ENCODE results near the gene SPON1. TPM values are rescaled to one million over a fixed set of nuclear protein-coding genes. Genes with fewer than 3 reads are reported as not detected.

Gene SPON1
- total RNA-seq, 1 donor from 2014 or later, result 195 TPM

GRCh38 chr11:14036469-14036868 is 73.9 kb downstream of the SPON1 start:
- DNase-seq (ENCODE audit: low spot score), result no peak

DNA sequence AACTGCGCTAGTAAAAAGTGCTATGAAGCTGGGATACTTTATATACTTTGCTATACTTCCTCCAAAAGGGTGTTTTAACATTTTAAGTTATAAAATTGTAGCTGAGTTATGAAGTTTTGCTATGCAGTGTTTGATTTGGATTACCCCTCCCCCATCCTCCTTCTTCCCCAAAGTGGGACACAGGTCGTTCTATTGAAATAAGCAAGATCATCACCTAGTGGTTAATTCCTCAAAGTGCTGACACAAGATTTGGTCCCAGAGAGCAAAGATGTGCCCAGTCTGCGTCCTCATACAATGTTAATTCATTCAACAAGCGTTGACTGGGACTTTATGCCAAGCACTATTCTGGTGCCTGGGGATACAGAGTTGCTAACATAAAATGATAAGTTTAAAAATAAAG is 78.5 kb downstream of the SPON1 start:
- no peak for DNase-seq (ENCODE audit: low spot score)

- no peak for DNase-seq (ENCODE audit: low spot score)
These were observed 79.0 kb downstream of the SPON1 start for GRCh38 chr11:14041565-14041964.

DNA sequence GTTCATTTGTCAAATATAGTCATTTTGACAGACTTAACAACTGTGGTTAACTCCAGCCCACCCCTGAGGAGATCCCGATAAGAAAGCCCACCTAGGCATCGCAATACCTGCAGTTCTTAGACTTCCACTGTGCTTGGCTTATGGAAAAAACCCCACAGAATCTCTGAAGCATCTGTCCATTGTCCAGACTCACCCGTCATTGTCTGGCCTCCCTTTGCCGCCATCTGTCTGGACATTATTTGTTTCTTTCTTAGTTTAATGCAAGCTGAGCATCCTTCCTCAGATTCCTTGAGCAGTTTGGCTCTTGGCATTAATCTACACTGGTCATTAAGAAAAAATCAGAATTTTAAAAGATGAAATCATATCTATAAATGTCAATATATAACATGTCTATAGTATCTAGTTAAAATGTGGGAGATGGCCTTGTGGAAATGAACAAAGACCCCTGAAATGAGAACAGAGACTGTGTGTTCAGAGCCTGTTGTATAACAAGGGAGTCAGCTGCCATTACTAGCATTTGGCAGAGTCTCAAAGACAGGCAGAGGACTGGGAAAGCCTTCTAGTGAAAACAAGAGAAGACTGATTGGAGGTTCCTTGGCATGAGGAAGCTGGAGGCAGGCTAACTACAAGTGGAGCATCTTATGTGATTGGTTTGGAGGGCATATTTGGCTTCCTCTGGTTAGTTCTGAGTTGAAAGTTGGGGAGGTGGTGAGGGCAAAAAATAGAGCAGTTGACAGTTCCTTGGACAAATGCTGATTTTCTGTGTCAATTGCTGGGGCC is 80.4 kb downstream of the SPON1 start:
- no peak for DNase-seq (ENCODE audit: low spot score)

- no peak for DNase-seq (ENCODE audit: low spot score)
These were observed 82.4 kb downstream of the SPON1 start for GRCh38 chr11:14044916-14045315.

GRCh38 chr11:14045417-14045816 is 82.9 kb downstream of the SPON1 start:
- DNase-seq (ENCODE audit: low spot score), result no peak

DNA sequence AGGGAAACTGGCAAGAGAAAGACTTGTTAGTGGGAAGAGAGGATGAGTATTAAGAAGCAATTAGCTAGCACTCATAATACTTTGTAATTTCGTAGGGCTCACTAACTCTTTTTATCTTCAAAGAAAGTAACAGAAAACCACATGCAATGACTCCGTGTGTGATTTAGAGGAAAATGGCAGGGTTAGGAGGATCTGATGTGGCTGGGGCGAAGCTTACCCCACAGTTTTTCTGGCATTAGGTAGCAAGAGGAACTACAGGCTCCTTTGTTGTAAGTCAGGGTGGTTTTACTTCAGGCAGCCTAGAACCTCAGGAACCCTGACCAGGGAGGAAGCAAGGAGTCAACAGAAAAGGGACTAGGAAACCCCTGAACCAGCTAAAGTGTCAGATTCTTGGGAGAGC is 89.7 kb downstream of the SPON1 start:
- DNase-seq (ENCODE audit: low spot score), result no peak

DNA sequence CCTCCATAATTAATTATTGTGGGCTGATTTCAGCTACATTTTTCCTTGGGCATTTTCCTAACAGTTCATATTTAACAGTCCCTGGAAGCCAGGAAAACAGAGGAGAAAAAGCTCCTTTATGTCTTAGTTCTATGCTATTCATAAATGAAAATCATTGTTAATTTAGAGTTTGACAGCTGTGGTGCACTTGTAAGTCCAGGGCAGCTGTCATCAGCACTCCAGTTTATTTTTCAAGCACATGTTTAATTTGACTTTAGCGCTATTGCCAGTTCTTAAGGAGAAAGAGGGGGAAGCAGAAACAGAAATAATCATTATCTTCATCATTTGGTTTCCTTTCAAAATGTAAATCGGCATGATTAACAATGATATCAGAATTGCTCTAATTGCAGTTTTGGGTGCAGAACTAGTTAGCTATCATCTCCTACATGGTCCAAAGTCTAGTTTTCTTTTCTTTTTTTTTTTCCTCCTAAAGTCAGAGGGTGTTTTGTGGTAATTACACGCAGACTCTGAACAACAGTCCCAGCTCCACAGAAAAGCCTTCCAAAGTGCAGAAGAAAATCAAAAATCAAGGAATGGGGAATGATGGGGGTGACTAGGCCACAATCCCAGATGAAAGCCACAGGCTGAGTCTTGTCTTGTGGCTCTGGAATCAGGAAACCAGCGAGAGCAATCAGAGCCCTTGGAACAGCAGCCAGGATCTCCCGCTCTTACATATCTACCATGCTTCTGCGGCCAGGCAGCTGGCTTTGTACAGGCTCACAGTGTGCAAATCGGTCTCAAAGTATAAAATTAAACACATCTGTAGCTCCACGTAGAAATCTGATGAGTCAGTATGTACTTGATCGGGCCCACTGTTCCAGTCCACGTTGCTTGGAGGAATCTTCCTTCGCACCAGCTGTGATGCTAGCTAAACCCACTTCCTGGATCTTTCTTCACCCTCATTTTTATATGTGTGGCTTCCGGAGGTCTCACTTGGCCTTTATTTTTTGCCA is 91.9 kb downstream of the SPON1 start:
- DNase-seq (ENCODE audit: low spot score), result peak; percentile 46

DNA sequence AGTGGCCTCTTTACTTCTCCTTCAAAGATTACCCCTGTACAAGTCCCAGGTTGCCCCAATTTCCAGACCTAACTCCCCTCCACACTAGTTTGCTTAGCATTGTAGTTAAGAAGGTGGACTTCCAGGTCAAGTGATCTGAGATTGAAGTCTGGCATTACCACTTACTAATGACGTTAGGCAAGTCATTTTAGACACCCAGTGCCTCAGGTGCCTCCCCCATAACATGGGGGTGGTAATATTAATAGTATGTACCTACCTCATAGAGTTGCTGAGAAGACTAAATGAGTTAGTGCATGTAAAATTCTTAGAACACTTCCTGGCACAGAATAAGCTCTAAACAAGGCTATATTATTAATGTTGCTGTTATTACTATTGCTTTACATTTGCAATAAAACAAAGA is 93.4 kb downstream of the SPON1 start:
- no peak for DNase-seq (ENCODE audit: low spot score)

DNA sequence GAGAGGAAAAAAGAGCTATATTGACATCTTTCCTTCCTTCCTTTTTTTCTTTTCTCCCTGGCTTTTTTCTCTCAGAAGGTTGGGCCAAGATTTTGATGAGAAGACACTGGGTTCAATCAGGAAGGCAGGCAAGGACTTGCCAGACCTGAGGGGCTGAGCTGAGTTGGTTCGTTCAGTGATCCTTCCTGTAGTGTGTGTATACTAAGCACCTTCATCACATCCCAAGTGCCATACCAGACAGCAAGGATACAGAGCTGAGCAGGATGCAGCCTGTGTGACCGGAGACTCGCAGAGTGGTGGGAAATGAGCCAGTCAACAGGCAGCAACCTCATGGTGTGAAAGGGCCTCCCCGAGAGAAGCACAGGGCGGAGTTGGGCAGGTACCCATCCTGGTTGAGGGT is 95.5 kb downstream of the SPON1 start:
- DNase-seq (ENCODE audit: low spot score), result no peak

GRCh38 chr11:14059491-14059890 is 97.0 kb downstream of the SPON1 start:
- DNase-seq (ENCODE audit: low spot score), result no peak

DNA sequence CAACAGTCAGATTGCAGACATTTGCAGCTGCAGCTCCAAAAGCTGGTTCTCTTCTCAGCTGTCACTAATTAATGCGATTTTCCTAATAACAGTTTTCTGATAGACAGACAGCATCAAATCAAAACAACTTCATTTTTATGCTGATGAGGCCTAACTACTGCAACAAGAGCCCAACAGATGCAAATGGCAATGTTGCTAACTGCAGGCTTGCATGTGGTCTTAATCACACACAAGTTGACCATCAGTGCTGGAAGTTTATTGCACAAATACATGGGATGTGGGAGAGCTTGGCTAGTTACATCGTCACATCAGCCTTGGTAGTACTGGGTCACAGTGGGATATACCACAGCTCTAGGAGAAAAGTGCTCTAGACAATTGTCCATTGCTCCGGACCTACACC is 99.2 kb downstream of the SPON1 start:
- DNase-seq (ENCODE audit: low spot score), result no peak

- no peak for DNase-seq (ENCODE audit: low spot score)
These were observed 102.6 kb downstream of the SPON1 start for GRCh38 chr11:14065141-14065540.

GRCh38 chr11:14065681-14066080 is 103.2 kb downstream of the SPON1 start:
- no peak for DNase-seq (ENCODE audit: low spot score)

- no peak for DNase-seq (ENCODE audit: low spot score)
These were observed 105.2 kb downstream of the SPON1 start for GRCh38 chr11:14067686-14068085.

- DNase-seq (ENCODE audit: low spot score), result no peak
These were observed 108.4 kb downstream of the SPON1 start for GRCh38 chr11:14070896-14071295.

DNA sequence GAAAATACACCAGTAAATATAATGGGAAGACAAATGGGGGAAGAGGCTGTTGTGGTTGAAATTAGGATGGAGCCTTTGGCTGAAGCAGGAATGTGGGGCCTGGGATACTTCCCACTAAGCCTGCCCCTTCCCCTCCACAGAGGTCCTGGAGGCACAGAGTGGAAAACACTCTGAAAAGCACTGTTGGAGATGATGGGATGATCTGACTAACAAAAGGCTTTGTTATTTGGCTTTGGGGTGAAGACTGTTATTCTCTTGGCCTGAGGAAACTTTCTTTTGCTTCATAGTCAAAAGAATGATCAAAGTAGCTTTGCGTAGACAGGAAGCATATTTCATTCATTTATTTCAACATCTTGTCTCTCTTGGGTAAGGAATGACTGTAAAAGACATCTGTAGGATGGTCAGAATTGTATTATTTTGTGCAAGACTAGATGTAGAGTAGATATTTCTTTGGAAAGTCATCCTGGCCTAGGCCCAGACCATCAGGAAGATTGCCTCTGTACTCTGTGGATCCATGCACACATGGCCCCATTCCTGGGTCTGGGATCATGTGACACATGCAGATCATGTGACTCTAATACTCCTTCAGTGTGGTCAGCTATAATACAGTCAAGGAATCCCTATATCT is 111.4 kb downstream of the SPON1 start:
- no peak for DNase-seq (ENCODE audit: low spot score)

DNA sequence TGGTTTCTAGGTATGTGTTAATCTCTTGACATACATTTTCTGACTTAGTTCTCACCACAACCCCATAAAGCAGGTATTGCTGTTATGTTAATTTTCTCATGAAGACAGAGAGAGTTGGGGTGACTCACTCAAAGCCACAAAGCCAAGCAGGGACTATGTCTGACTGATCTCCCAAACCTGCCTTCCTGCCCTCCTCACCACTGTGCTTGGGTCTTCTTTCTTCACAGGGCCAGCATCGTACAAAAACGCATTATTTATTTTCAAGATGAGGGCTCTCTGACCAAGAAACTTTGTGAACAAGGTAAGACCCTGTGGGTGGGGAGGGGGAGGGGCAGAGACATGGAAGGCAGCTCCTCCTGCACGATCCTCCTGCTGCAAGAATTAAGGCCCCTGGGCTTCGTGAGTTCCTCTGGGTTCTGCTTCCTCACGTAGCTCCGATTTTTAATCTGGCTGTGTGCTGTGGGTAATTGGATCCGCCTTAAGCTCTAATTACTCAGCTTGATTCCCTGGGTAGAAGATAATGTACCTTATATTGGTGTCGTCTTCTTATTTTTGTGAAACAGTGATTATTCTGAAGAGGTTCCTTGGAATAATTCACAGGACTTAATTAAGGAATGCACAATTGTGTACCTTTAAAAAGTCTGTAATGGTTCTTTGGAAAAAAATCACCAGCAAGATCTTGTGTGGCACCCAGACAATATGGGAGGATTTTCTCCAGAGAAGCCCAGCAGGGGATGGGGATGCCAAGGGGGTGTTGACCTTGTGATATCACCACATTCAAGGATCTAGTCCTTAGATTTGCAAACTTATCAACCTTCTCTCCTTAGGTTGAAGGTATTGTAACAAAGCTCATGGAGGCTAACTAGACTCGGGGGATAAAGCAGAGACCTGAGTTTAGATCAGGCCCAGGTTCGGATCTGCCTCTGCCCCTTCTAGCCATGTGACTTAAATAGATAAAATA is 112.9 kb downstream of the SPON1 start:
- DNase-seq (ENCODE audit: low spot score), result no peak

DNA sequence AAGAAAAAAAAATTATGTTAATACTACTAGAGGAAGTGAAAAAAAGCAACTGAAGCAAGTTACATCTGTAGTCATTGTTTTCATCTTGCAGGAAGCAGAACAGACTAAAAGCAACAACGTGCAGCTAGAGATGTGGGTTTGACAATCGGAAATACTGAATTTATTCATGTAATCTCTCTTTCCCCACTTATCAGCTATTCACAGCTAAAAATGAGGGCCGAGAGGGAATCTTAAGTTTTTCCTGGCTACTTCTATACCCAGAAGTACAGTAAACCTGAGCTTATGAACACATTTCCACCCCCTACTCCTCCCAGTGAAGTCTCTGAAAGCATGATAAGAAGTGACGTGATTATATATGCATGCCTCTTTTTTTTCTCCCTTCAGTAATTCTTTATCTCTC is 116.5 kb downstream of the SPON1 start:
- no peak for DNase-seq (ENCODE audit: low spot score)

- DNase-seq (ENCODE audit: low spot score), result no peak
These were observed 117.3 kb downstream of the SPON1 start for GRCh38 chr11:14079797-14080196.

DNA sequence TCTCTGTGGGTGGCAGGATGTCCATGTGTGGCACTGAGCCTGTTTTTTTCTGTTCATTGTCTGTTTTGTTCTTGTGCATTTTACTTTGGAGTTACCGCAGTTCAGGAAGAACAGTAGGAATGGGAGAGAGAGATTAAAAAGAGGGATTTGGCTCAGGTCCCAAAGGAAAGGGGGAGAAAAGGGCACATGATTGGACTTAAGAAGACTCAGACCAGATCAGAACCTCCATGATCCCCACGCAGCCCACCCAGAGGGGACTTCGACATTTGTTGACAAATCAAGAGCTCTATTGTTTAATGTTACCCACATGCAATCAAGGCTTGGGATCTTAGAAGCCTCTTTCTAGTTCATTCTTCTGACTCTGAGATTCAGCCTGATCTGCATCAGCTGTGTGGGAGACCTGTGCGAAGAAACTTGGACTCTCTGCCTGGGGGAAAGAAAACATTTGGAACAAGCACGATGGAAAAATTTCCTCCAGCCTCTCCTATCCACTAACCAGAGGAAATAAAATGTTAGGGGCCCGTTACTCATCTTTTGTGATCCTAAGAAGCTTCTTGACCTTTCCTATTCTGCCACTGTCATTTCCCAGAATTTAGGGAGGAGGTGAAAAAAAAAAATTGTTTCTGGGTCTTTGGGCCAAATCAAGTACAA is 119.2 kb downstream of the SPON1 start:
- DNase-seq (ENCODE audit: low spot score), result no peak
